ENCODE measurements around the gene JAKMIP2.
"Not testable (repeated sequence)": the region's sequence is repeated elsewhere in the genome, so short reads cannot be mapped to it uniquely, and the experiment has no call there.

Gene JAKMIP2

DNA sequence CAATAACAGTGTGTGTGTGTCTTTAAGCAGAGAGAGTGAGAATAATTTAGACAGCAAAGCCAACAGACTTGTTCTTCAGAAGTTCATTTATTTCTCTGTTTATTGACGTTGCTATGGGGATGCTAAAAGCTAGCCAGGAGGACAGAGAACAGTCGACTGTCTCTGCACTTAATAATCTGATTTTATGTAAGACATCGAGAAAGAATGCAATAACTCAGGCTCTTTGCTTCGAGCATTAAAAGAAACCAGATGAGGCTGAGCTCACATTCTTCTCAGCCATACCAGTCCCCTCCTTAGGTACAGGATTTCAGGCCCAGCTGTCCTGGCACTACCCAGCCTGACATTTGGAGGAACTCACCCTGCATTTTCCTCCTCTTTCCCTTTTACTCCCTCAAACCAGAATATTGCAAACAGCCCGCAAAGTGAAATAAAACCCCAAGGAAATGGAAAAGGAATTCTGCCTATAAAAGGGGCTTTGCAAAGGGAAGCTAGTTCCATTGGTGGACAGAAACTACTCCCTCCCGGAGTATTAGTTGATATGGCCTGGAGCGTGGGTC, 228.2 kb downstream of the JAKMIP2 start:
- Histone ChIP-seq H3K27ac (peak overlapping the region; percentile 77), H3K9ac (ENCODE audit: insufficient read length) (peak overlapping the region; percentile 48), H3K4me3 (peak overlapping the region; percentile 55), H3K36me3 (ENCODE audit: insufficient read depth, low read length) (no peaks in the 10 kb centered on the region), H3K9me3 (ENCODE audit: low read depth, low read length) (no peaks in the 10 kb centered on the region)
- TF ChIP-seq EZH2 (IDR thresholded peaks at IDR 0.05) (no peak), FOXP2 (optimal IDR thresholded peaks at IDR 0.05; ENCODE audit: control extremely low read depth, extremely low read length, insufficient read depth) (no peak), POLR2AphosphoS5 (IDR thresholded peaks at IDR 0.05; ENCODE audit: borderline replicate concordance, low read depth, low read length) (no peak)
- no peak for DNase-seq (ENCODE audit: low read depth, low spot score)

- DNase-seq (ENCODE audit: low read depth, low spot score); H3K9me3 ChIP-seq (ENCODE audit: low read depth, low read length); H3K36me3 ChIP-seq (ENCODE audit: insufficient read depth, low read length): not testable (repeated sequence)
- Histone ChIP-seq H3K27ac (peak overlapping the region; percentile 77), H3K9ac (ENCODE audit: insufficient read length) (peak overlapping the region; percentile 48), H3K4me3 (peak overlapping the region; percentile 55)
Measured at GRCh38 chr5:147553817-147554216, 228.7 kb downstream of the JAKMIP2 start.

DNA sequence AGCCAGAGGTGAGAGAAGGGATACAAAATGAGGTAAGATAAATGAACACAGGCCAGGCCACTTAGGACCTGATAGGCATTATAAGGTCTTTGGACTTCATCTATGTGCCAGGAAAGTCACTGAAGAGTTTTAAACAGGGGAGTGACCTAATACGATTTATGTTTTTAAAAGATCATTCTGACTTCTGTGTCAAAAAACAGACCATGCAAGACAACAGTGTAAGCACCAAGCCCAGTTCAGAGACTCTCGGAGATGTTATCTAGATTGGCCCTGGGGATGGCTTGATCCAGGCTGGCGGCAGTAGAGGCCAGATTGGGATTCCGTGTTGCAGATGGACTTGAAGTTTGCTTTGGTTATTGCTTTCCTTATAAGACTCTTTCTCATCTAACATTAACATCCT, 229.6 kb downstream of the JAKMIP2 start:
- TF ChIP-seq POLR2AphosphoS5 (IDR thresholded peaks at IDR 0.05; ENCODE audit: borderline replicate concordance, low read depth, low read length) (no peak), EZH2 (IDR thresholded peaks at IDR 0.05) (no peak), FOXP2 (optimal IDR thresholded peaks at IDR 0.05; ENCODE audit: control extremely low read depth, extremely low read length, insufficient read depth) (no peak)
- no peak overlapping the region for H3K4me3 ChIP-seq
- no peaks in the 10 kb centered on the region for H3K9me3 ChIP-seq (ENCODE audit: low read depth, low read length)
- DNase-seq (ENCODE audit: low read depth, low spot score) = no peak
- no peak overlapping the region for H3K27ac ChIP-seq
- no peak overlapping the region for H3K9ac ChIP-seq (ENCODE audit: insufficient read length)
- H3K36me3 ChIP-seq (ENCODE audit: insufficient read depth, low read length) = no peaks in the 10 kb centered on the region

DNA sequence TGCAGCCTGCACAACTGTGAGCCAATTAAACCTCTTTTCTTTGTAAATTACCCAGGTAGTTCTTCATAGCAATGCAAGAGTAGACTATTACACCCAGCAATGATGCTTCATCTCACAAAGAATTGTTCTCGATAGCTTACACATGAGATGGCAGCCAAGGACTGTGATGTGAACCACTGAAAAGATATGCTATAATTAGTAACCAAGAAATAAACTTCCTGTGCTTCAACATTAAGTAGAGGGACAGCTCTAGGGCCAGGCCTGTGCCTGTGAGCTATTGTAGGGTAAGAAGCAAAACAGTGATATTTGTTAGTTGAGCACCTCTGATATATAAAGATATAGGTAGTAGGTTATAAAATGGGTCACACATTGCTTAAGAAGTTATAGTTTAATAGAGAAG, 230.9 kb downstream of the JAKMIP2 start:
- TF ChIP-seq FOXP2 (optimal IDR thresholded peaks at IDR 0.05; ENCODE audit: control extremely low read depth, extremely low read length, insufficient read depth) = no peak
- no peak for TF ChIP-seq EZH2 (IDR thresholded peaks at IDR 0.05)
- no peak for TF ChIP-seq POLR2AphosphoS5 (IDR thresholded peaks at IDR 0.05; ENCODE audit: borderline replicate concordance, low read depth, low read length)
- Histone ChIP-seq H3K4me3 (no peak overlapping the region), H3K36me3 (ENCODE audit: insufficient read depth, low read length) (no peaks in the 10 kb centered on the region), H3K27ac (no peak overlapping the region), H3K9ac (ENCODE audit: insufficient read length) (no peak overlapping the region), H3K9me3 (ENCODE audit: low read depth, low read length) (no peaks in the 10 kb centered on the region)
- no peak for DNase-seq (ENCODE audit: low read depth, low spot score)

DNA sequence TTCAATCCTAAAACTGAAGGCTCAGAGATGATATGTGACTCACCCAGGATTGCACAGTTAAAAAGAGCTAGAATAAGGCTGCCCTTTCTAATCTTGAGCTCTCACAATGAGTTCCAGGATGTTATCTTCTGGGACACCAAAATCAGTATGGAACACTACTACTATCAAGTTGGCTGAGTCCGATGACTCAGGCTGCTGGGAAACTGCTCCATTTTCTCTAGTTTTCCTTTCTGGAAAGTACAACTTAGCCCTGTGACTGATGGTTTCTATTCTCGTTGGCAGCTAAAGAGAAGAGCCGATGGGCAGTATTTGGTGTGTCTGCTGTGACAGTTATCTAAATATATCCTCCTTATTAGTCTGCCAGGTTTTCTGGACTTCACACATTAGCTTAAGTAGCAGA, 234.8 kb downstream of the JAKMIP2 start:
- H3K9me3 ChIP-seq (ENCODE audit: low read depth, low read length) = no peaks in the 10 kb centered on the region
- no peaks in the 10 kb centered on the region for H3K36me3 ChIP-seq (ENCODE audit: insufficient read depth, low read length)
- H3K4me3 ChIP-seq = no peak overlapping the region
- TF ChIP-seq POLR2AphosphoS5 (IDR thresholded peaks at IDR 0.05; ENCODE audit: borderline replicate concordance, low read depth, low read length) (no peak), FOXP2 (optimal IDR thresholded peaks at IDR 0.05; ENCODE audit: control extremely low read depth, extremely low read length, insufficient read depth) (no peak), EZH2 (IDR thresholded peaks at IDR 0.05) (no peak)
- no peak overlapping the region for H3K27ac ChIP-seq
- no peak for DNase-seq (ENCODE audit: low read depth, low spot score)
- H3K9ac ChIP-seq (ENCODE audit: insufficient read length) = no peak overlapping the region

DNA sequence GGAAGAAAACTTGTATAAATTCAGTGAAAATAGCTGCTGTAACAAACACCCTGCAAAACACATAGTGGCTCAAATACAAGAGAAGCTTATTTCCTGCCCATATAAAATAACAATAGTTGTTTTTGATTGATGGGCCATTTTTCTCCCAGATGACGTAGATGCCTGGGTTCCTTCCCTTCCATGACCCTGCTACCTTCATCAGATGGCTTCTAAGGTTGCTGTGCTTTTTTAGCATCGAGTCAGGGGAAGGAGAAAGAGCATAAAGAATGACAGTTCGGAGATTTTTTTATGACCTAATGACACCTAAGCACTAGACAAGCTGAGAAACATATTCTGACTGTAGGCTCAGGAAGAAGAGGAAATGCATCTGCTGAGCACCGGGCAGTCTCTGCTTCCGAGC, 238.0 kb downstream of the JAKMIP2 start:
- H3K9me3 ChIP-seq (ENCODE audit: low read depth, low read length) = no peaks in the 10 kb centered on the region
- no peak overlapping the region for H3K9ac ChIP-seq (ENCODE audit: insufficient read length)
- no peak overlapping the region for H3K4me3 ChIP-seq
- H3K27ac ChIP-seq = no peak overlapping the region
- no peak for DNase-seq (ENCODE audit: low read depth, low spot score)
- H3K36me3 ChIP-seq (ENCODE audit: insufficient read depth, low read length) = no peaks in the 10 kb centered on the region
- TF ChIP-seq FOXP2 (optimal IDR thresholded peaks at IDR 0.05; ENCODE audit: control extremely low read depth, extremely low read length, insufficient read depth) = no peak
- TF ChIP-seq POLR2AphosphoS5 (IDR thresholded peaks at IDR 0.05; ENCODE audit: borderline replicate concordance, low read depth, low read length) = no peak
- TF ChIP-seq EZH2 (IDR thresholded peaks at IDR 0.05) = no peak

DNA sequence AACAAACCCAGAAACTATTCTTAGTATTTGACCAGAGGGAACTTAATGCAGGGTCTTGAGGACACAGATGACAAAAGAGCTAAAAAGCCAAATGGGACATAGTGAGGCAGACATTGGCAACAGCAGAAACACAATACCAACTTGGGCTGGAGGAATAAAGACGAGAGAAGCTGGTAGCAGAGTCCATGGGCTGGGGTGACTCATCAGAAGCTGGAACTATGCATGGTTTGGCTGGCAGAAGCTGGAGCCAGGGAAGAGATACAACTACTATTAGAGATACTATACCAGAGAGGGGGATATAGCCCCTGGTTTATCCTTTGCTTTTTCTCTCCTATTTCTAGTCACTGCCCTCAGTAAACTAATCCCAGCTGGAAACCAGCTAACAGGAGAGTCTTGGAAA, 243.5 kb downstream of the JAKMIP2 start:
- TF ChIP-seq POLR2AphosphoS5 (IDR thresholded peaks at IDR 0.05; ENCODE audit: borderline replicate concordance, low read depth, low read length) (no peak), EZH2 (IDR thresholded peaks at IDR 0.05) (no peak), FOXP2 (optimal IDR thresholded peaks at IDR 0.05; ENCODE audit: control extremely low read depth, extremely low read length, insufficient read depth) (no peak)
- Histone ChIP-seq H3K4me3 (no peak overlapping the region), H3K27ac (no peak overlapping the region), H3K36me3 (ENCODE audit: insufficient read depth, low read length) (no peaks in the 10 kb centered on the region), H3K9ac (ENCODE audit: insufficient read length) (no peak overlapping the region), H3K9me3 (ENCODE audit: low read depth, low read length) (no peaks in the 10 kb centered on the region)
- DNase-seq (ENCODE audit: low read depth, low spot score) = no peak

DNA sequence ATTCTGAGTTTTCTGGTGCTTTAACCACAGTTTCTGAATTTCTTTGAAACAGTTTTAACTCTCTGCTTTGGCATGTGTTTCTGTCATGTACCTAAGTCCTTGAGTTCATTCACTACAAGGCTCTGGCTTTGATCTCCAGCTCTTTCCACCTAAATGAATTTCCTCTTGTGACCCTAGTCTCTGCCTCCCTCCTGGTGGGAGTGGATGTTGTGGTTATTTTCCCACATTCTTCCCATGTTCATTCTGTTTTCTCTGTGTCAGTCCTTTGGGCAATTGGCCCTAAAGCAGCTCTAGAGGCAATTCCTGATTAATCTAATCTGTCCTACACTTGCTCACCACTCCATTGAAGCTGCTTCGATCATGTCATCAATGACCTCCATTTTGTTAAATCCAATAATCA, 244.3 kb downstream of the JAKMIP2 start:
- Histone ChIP-seq H3K4me3 (no peak overlapping the region), H3K27ac (no peak overlapping the region), H3K9me3 (ENCODE audit: low read depth, low read length) (no peaks in the 10 kb centered on the region), H3K36me3 (ENCODE audit: insufficient read depth, low read length) (no peaks in the 10 kb centered on the region), H3K9ac (ENCODE audit: insufficient read length) (no peak overlapping the region)
- no peak for DNase-seq (ENCODE audit: low read depth, low spot score)
- TF ChIP-seq EZH2 (IDR thresholded peaks at IDR 0.05) = no peak

All from SK-N-MC (cell line).